GM12891 (cell line): ENCODE measurements around the gene SLC5A11.

Experiments used
- POLR2A ChIP-seq: IDR thresholded peaks from 2 replicates; pipeline ENCODE4 v1.6.1; 2011; ENCODE audit warnings: low read depth, low read length, control low read depth
- POLR2AphosphoS5 ChIP-seq: IDR thresholded peaks from 2 replicates; pipeline ENCODE4 v1.6.1; 2011; ENCODE audit warnings: low read depth, low read length, control low read depth
- POU2F2 ChIP-seq: IDR thresholded peaks from 2 replicates; pipeline ENCODE4 v1.6.1; 2011; ENCODE audit warnings: low read depth, mild to moderate bottlenecking, control low read depth, low read length, moderate library complexity
- TAF1 ChIP-seq: IDR thresholded peaks from 2 replicates; pipeline ENCODE4 v1.6.1; 2011; ENCODE audit warnings: low read depth, low read length, control low read depth

DNA sequence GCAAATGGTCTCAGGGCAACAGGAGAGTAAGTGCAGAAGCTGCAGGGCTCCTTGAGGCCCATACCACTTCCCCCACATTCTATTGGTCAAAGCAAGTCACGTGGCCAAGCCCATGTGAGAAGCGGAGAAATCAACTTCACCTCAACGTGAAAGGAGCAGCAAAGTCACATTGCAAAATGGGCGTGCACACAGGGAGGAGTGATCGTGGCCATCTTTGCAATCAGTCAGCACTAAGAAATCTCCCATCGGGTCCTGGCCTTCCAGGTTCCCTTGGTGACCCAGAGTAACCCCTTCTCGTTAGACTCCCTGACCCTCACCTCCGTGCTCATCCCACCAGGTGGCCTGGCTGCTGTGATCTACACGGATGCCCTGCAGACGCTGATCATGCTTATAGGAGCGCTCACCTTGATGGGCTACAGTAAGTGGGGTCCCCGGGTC, 38.0 kb downstream of the SLC5A11 start:
- TF ChIP-seq TAF1 (no peak), POLR2A (no peak), POLR2AphosphoS5 (no peak), POU2F2 (no peak)
